Rectal smooth muscle tissue (tissue), 1 donor: ENCODE results near the gene SLC4A8.

Source experiments
- H3K27ac ChIP-seq: one replicate; pipeline ENCODE4 v1.7.0; 2013; ENCODE audit warnings: low read depth, low read length, inconsistent platforms
- H3K27me3 ChIP-seq: one replicate; pipeline ENCODE4 v1.7.0; 2013; ENCODE audit warnings: low read length; ENCODE audit not compliant: control insufficient read depth, insufficient read depth
- H3K36me3 ChIP-seq: one replicate; pipeline ENCODE4 v1.7.0; 2013; ENCODE audit warnings: low read length; ENCODE audit not compliant: control insufficient read depth, insufficient read depth
- H3K4me1 ChIP-seq: one replicate; pipeline ENCODE4 v1.7.0; 2013; ENCODE audit warnings: low read length; ENCODE audit not compliant: control insufficient read depth, insufficient read depth
- H3K4me3 ChIP-seq: one replicate; pipeline ENCODE4 v1.7.0; 2013; ENCODE audit warnings: low read length
- H3K9ac ChIP-seq: one replicate; pipeline ENCODE4 v1.7.0; 2013; ENCODE audit warnings: low read length

Gene SLC4A8

GRCh38 chr12:51472984-51473383 is 48.4 kb downstream of the SLC4A8 start:
- no peak overlapping the region for H3K27ac ChIP-seq
- no peaks in the 10 kb centered on the region for H3K36me3 ChIP-seq
- no peak overlapping the region for H3K9ac ChIP-seq
- H3K4me3 ChIP-seq = no peak overlapping the region
- H3K27me3 ChIP-seq = no peaks in the 10 kb centered on the region
- no peaks in the 10 kb centered on the region for H3K4me1 ChIP-seq

DNA sequence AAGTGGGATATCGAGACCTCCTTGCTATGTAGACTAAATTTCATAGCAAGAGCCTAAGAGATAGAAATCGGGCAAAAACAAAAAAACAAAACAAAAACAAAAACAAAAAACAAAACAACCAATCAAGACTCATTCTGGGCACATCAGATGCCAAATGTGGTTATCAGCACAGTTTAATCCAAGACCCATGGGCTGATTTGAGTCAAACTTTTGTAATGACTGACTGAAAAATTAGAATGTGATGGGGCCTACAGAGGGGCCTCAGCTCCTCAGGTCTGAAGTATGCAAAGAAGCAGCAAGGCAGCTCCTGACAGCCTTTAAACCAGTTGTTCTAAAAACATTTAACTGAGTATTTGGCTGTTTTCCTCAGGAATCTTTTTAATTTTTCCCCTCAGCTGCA is 49.3 kb downstream of the SLC4A8 start:
- Histone ChIP-seq H3K27ac (no peak overlapping the region), H3K27me3 (no peaks in the 10 kb centered on the region), H3K36me3 (no peaks in the 10 kb centered on the region), H3K4me3 (no peak overlapping the region), H3K4me1 (no peaks in the 10 kb centered on the region), H3K9ac (no peak overlapping the region)

DNA sequence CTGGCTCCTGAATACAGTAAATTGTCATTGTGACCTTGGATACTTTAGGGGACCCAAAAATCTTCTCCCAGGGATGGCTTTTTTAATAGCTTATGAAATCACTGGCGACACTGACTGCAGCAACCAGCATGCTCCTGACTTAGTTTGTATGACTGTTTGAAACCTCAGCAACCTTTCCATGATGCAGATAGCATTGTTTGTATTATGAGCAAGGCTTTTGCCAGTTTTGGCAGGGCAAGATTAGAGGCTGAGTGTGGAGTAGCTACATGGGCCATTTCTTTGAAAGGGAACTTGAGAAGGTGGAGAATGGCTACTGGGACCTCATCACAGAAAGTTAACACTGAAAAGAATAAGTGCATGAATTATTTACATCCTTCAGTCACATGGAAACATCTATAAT is 50.9 kb downstream of the SLC4A8 start:
- H3K27me3 ChIP-seq = no peaks in the 10 kb centered on the region

GRCh38 chr12:51480978-51481377 is 56.3 kb downstream of the SLC4A8 start:
- no peaks in the 10 kb centered on the region for H3K4me1 ChIP-seq
- H3K27ac ChIP-seq = no peak overlapping the region
- no peaks in the 10 kb centered on the region for H3K27me3 ChIP-seq
- no peak overlapping the region for H3K4me3 ChIP-seq
- no peak overlapping the region for H3K9ac ChIP-seq
- no peaks in the 10 kb centered on the region for H3K36me3 ChIP-seq

More for the DNA sequence above, 50.9 kb downstream of the SLC4A8 start:
- no peak overlapping the region for H3K27ac ChIP-seq
- no peak overlapping the region for H3K4me3 ChIP-seq
- no peak overlapping the region for H3K9ac ChIP-seq
- H3K4me1 ChIP-seq = no peaks in the 10 kb centered on the region
- H3K36me3 ChIP-seq = no peaks in the 10 kb centered on the region

DNA sequence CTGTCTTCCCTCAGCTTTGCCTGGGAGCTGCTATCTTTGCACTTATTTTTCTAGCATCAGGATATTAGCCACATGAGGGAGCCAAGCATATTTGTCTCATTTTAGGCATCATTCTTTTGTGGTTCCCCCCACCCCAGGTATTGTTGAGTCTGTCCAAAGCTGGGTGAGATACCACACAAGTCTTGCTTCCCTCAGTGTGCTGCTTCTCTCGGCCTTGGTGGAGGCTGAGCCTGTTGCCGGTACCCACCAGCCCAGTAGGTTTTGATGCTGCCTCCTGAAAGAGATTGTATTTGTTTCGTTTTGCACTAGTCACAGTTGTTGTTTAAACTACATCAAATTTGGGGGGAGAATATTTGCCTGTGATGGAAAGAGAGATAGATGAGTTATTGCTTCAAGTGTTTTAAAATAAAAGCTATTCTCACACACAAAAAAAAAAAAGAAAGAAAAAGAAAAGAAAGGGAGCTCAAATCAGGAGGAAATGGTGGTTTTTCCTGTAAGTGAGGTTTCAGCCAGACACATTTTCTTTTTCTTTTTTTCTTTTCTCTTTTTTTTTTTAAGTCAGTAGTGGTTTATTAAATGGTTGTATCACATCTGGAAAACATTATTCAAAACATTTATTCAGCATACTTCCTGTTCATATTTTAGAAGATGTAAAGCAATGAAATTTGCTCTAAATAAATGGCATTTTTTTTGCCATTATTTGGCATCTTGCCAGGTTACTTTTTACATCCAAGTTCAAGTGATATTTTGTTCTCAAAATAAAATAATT is 58.5 kb downstream of the SLC4A8 start:
- H3K36me3 ChIP-seq = no peaks in the 10 kb centered on the region
- no peak overlapping the region for H3K27ac ChIP-seq
- no peaks in the 10 kb centered on the region for H3K27me3 ChIP-seq
- H3K4me1 ChIP-seq = no peaks in the 10 kb centered on the region
- H3K4me3 ChIP-seq = no peak overlapping the region
- no peak overlapping the region for H3K9ac ChIP-seq

GRCh38 chr12:51484119-51484518 is 59.5 kb downstream of the SLC4A8 start:
- Histone ChIP-seq H3K4me3 (no peak overlapping the region), H3K36me3 (no peaks in the 10 kb centered on the region)

DNA sequence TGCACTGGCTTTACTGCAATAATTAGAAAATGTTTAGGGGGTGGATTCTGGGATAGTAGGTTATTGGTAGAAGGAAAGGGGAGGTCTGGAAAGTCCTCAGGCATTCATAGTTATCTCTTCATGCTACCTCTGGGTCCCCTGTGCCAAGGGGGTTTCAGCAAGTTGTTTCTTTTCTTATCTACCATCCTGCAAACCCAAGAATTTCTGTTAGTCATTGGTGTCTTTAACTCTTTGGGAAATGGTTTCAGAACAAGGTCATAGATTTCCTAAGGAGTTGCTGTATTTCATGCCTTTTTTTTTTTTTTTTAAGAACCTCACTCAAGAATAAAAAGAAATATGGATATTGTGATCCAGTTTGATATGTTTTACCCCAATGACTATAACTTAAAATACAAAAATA is 63.6 kb downstream of the SLC4A8 start:
- Histone ChIP-seq H3K27me3 (no peaks in the 10 kb centered on the region), H3K36me3 (no peaks in the 10 kb centered on the region), H3K4me1 (no peaks in the 10 kb centered on the region), H3K4me3 (no peak overlapping the region), H3K9ac (no peak overlapping the region), H3K27ac (no peak overlapping the region)

More at GRCh38 chr12:51484119-51484518, 59.5 kb downstream of the SLC4A8 start:
- Histone ChIP-seq H3K27me3 (no peaks in the 10 kb centered on the region), H3K4me1 (no peaks in the 10 kb centered on the region), H3K27ac (no peak overlapping the region), H3K9ac (no peak overlapping the region)

DNA sequence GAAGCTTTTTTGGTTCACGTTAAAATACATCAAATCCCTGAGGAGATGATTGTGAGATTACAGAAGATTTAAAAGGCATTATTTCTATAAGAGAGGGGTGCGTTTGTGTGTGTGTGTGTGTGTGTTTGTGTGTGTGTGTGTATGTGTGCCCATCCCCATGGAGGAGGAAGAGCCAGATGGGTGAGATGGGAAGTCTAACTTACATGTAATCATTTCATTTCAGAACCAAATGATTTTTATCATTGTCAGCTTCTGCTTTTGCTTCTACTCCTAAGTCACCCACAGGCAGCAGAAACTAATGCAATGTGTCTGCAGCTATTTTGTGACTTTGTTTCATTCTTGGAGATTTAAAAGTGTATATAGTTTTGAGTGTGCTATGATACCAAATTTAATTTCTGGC is 68.7 kb downstream of the SLC4A8 start:
- Histone ChIP-seq H3K27ac (no peak overlapping the region), H3K4me3 (no peak overlapping the region), H3K36me3 (no peaks in the 10 kb centered on the region), H3K9ac (no peak overlapping the region), H3K27me3 (no peaks in the 10 kb centered on the region), H3K4me1 (no peaks in the 10 kb centered on the region)

DNA sequence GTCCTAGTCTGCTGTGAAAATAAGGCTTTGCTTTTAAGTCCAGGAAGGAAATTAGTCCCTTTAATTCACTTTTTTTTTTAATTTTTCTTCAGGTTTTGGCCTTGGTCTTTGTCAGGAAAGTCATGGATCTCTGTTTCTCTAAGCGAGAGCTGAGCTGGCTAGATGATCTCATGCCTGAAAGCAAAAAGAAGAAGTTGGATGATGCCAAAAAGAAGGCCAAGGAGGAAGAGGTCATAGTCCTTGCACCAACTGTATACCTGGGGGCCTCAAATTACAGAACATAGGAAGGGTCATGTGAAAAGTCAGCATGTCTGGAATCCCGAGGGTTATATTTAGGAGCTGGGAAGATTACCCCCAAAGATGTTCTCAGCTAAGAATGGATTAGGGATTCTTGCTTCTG is 72.3 kb downstream of the SLC4A8 start:
- no peak overlapping the region for H3K4me3 ChIP-seq
- no peak overlapping the region for H3K27ac ChIP-seq
- no peak overlapping the region for H3K9ac ChIP-seq
- no peaks in the 10 kb centered on the region for H3K27me3 ChIP-seq
- no peaks in the 10 kb centered on the region for H3K4me1 ChIP-seq
- no peaks in the 10 kb centered on the region for H3K36me3 ChIP-seq

- no peaks in the 10 kb centered on the region for H3K4me1 ChIP-seq
- H3K27ac ChIP-seq = no peak overlapping the region
- H3K27me3 ChIP-seq = no peaks in the 10 kb centered on the region
- H3K4me3 ChIP-seq = no peak overlapping the region
- H3K36me3 ChIP-seq = no peaks in the 10 kb centered on the region
- H3K9ac ChIP-seq = no peak overlapping the region
Measured at GRCh38 chr12:51504851-51505250, 80.2 kb downstream of the SLC4A8 start.

DNA sequence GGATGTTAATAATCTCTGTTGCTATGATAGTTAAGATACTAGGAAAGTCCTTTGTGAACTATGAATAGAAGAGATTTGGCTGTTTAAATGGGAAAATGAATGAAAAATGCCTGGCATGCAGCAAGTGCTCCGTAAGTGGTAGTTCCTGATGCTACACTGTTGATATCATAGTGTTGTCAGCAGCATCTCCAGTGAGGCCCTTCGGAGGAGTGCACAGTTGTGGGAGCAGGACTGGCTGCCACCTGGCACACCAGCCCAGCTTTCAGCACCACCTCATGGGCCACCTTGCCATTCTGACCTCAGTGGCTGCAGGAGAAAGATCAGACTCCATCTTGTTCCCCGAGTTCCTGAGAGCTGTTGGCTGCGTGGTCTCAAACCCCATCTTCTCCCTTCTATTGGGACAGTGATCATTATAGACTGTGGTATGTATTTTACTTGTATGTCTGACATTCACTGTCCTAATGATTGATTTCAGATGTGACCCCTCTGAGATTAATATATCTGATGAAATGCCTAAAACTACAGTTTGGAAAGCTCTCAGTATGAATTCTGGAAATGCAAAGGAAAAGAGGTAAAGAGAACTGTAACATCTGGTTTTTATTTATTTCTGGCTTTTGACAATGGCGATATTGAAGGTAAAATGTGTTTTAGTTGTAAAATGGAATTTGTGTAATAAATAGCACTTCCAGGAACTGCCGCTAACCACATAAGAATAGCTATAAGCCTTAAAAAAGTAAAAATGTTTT is 80.9 kb downstream of the SLC4A8 start:
- no peak overlapping the region for H3K27ac ChIP-seq

DNA sequence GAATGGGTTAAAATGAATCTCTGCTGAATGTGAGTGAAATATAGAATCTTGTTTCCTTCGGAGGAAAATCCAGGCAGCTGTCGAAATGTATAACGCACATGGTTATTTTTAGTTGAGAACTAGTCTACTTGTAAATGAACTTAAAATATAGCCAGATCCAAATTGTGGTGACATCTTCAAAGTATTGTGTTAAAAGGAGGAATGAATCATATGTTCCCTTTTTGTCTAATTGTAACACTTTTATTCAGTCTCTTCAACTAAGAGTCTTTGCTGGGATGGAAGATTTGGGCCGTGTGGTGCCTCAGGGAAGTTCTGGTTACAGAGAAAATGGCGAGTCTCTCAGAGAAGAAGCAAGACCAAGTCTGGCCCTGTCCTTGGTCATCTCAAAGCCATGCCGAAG is 82.5 kb downstream of the SLC4A8 start:
- Histone ChIP-seq H3K9ac (no peak overlapping the region), H3K27ac (no peak overlapping the region), H3K4me1 (no peaks in the 10 kb centered on the region), H3K4me3 (no peak overlapping the region), H3K27me3 (no peaks in the 10 kb centered on the region), H3K36me3 (no peaks in the 10 kb centered on the region)

More for the DNA sequence above, 80.9 kb downstream of the SLC4A8 start:
- Histone ChIP-seq H3K4me3 (no peak overlapping the region), H3K9ac (no peak overlapping the region), H3K36me3 (no peaks in the 10 kb centered on the region), H3K4me1 (no peaks in the 10 kb centered on the region), H3K27me3 (no peaks in the 10 kb centered on the region)

DNA sequence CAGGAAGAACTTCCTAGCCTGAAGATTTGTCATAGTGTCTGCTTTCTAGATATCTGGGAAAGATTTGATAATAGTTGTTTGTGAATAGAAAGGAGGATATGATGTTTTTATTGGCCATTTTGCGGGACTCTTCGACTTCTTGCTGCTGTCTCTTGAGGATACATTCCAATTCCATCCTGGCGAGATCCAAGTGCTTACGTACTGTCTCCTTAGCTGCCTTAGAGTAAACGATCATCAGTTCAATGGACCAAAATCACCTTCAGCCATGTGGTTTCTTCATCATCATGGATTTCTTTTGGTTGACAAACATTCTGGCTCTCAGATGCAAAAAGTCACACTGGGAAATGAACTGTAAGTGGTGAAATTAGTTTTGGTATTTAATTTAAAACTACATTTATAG is 83.7 kb downstream of the SLC4A8 start:
- H3K27me3 ChIP-seq = no peaks in the 10 kb centered on the region
- H3K9ac ChIP-seq = no peak overlapping the region
- no peaks in the 10 kb centered on the region for H3K36me3 ChIP-seq
- no peaks in the 10 kb centered on the region for H3K4me1 ChIP-seq
- no peak overlapping the region for H3K27ac ChIP-seq
- H3K4me3 ChIP-seq = no peak overlapping the region
